SK-N-SH (cell line): Measurements from ENCODE around the gene RPL19.

Experiments used
- CTCF ChIP-seq: fragments of 200-600 bp; sonication (generic); IDR thresholded peaks from 2 replicates; pipeline ENCODE4 v1.6.1; 2017; ENCODE audit warnings: antibody characterized with exemption, mild to moderate bottlenecking, moderate library complexity
- GABPA ChIP-seq: IDR thresholded peaks from 2 replicates; pipeline ENCODE4 v1.4.0; 2012; ENCODE audit warnings: low read depth, mild to moderate bottlenecking
- JUND ChIP-seq: IDR thresholded peaks from 2 replicates; pipeline ENCODE4 v1.4.0; 2012
- MAX ChIP-seq: IDR thresholded peaks from 2 replicates; pipeline ENCODE4 v1.4.0; 2012; ENCODE audit warnings: low read depth
- PBX3 ChIP-seq: IDR thresholded peaks from 2 replicates; pipeline ENCODE4; 2012
- POLR2AphosphoS5 ChIP-seq: IDR thresholded peaks from 2 replicates; pipeline ENCODE4 v1.6.1; 2012; ENCODE audit warnings: low read depth, low read length
- SIN3A ChIP-seq: IDR thresholded peaks from 2 replicates; pipeline ENCODE4 v1.6.1; 2012; ENCODE audit warnings: low read depth, mild to moderate bottlenecking, low read length, moderate library complexity, borderline replicate concordance

- TF ChIP-seq POLR2AphosphoS5 (no peak), CTCF (no peak), MAX (no peak), JUND (no peak), GABPA (no peak), PBX3 (no peak), SIN3A (no peak)
These were observed 38.1 kb upstream of the RPL19 start for GRCh38 chr17:39161962-39162361.
